Aorta (tissue), 5 donors: ENCODE measurements around the gene KCNMA1. TPM values are rescaled to one million over a fixed set of nuclear protein-coding genes. Genes with fewer than 3 reads are reported as not detected.

Experiments used
- ATAC-seq: fragments of 200-7000 bp; cut with Tn5 transposase; one replicate; pipeline ENCODE4 v1.9.1; 2022; ENCODE audit warnings: moderate library complexity; ENCODE audit not compliant: low FRiP score
- DNase-seq, 2 donors: peaks; one replicate each; pipeline ENCODE4 v3.0.0-alpha.2; 2020
- H3K27ac ChIP-seq, 2 donors: one replicate each; pipeline ENCODE4 v1.5.1; 2013; ENCODE audit warnings: low read length in 2 of 2, mild to moderate bottlenecking in 2 of 2, moderate library complexity in 2 of 2, control low read depth in 1 of 2, inconsistent platforms in 1 of 2, low read depth in 1 of 2
- H3K27me3 ChIP-seq, 2 donors: one replicate each; pipeline ENCODE4 v1.6.1; 2013; ENCODE audit warnings: control low read depth in 1 of 2, low read length in 1 of 2, mild to moderate bottlenecking in 1 of 2, moderate library complexity in 1 of 2; ENCODE audit not compliant: insufficient read depth in 2 of 2, control insufficient read depth in 1 of 2
- H3K36me3 ChIP-seq, 2 donors: one replicate each; pipeline ENCODE4 v1.6.1; 2013; ENCODE audit warnings: control low read depth in 1 of 2, low read length in 1 of 2, mild to moderate bottlenecking in 1 of 2; ENCODE audit not compliant: insufficient read depth in 2 of 2, control insufficient read depth in 1 of 2
- H3K4me1 ChIP-seq, 2 donors: one replicate each; pipeline ENCODE4 v1.6.1; 2013; ENCODE audit warnings: low read length in 2 of 2, control low read depth in 1 of 2, mild to moderate bottlenecking in 1 of 2, moderate library complexity in 1 of 2; ENCODE audit not compliant: insufficient read depth in 2 of 2, control insufficient read depth in 1 of 2
- H3K4me3 ChIP-seq, 2 donors: one replicate each; pipeline ENCODE4 v1.5.1; 2013; ENCODE audit warnings: low read length in 2 of 2, control low read depth in 1 of 2, mild to moderate bottlenecking in 1 of 2
- H3K9me3 ChIP-seq: one replicate; pipeline ENCODE4 v1.6.1; 2013; ENCODE audit warnings: mild to moderate bottlenecking, low read length; ENCODE audit not compliant: control insufficient read depth
- WGBS, 2 donors: extraction: QIAGEN DNeasy Blood & Tissue Kit; methylation state at CpG; one replicate each; pipeline ENCODE4 v1.1.7; 2013; 5-methylcytosine and 5-hydroxymethylcytosine counted together
- intact Hi-C, 2 donors: fragments of 100-400 bp; cut with DNase I; formaldehyde crosslinking; loops; one replicate each; pipeline versions ENCODE4 v1.14.2 to v1.15.0; 2022
- polyA plus RNA-seq, 2 donors: library from polyadenylated mRNA; stranded (reverse); fragments of 200-250 nt; gene quantifications; one replicate each; pipeline ENCODE4 v1.2.3, GENCODE V29; 2013
- total RNA-seq, 2 donors: library from RNA; stranded (reverse); fragmentation: NEBNext Ultra II Directional; extraction: Animal tissue kit (Norgen Biotek cat#: 25700); gene quantifications; one replicate each; pipeline ENCODE4 v1.2.1, GENCODE V29; 2021
- donor health status: healthy with polysubstance abuse.
- donor health status: Bipolar disorder and iron deficiency.
- donor health status: DM: no; HTN: no; CAD: no.
- donor health status: DM: no; HTN: no; CAD: no.
- donor health status: DM: yes; HTN: yes; CAD: no.

Gene KCNMA1
- total and polyA plus RNA-seq, 4 donors: 36.8 to 163 (median 125) TPM

GRCh38 chr10:77332256-77332655 is 305.4 kb downstream of the KCNMA1 start:
- intact Hi-C loops: no loop called here
- ATAC-seq: no peak

GRCh38 chr10:77328272-77328816 is 309.3 kb downstream of the KCNMA1 start:
- ATAC-seq (no peak), DNase-seq (no peak)
- Histone ChIP-seq H3K4me3 (no peak overlapping the region), H3K27me3 (no peaks in the 10 kb centered on the region), H3K36me3 (no peaks in the 10 kb centered on the region), H3K4me1 (peaks cover 4% of the 10 kb centered on the region in 2 donors), H3K27ac (no peak overlapping the region), H3K9me3 (no peaks in the 10 kb centered on the region)
- intact Hi-C loops: no loop called here
- WGBS, 2 donors: 73 to 74% methylated on average over 6 of the region's 6 CpGs

More at GRCh38 chr10:77332256-77332655, 305.4 kb downstream of the KCNMA1 start:
- no peak overlapping the region for H3K4me3 ChIP-seq
- peaks cover 7 to 8% of the 10 kb centered on the region in 2 donors for H3K4me1 ChIP-seq
- H3K36me3 ChIP-seq: peaks cover 0 to 4% of the 10 kb centered on the region in 2 donors
- H3K9me3 ChIP-seq: no peaks in the 10 kb centered on the region
- no peaks in the 10 kb centered on the region for H3K27me3 ChIP-seq
- no peak overlapping the region for H3K27ac ChIP-seq
- DNase-seq: no peak

GRCh38 chr10:77325233-77325537 is 312.4 kb downstream of the KCNMA1 start:
- H3K4me1 ChIP-seq: no peaks in the 10 kb centered on the region
- intact Hi-C loops: no loop called here
- no peak overlapping the region for H3K4me3 ChIP-seq
- H3K27ac ChIP-seq: no peak overlapping the region
- H3K36me3 ChIP-seq: no peaks in the 10 kb centered on the region
- ATAC-seq: no peak
- no peak for DNase-seq
- H3K27me3 ChIP-seq: no peaks in the 10 kb centered on the region
- no peaks in the 10 kb centered on the region for H3K9me3 ChIP-seq
- 85 to 93% methylated on average over 4 of the region's 4 CpGs for WGBS, 2 donors

- intact Hi-C loops: no loop called here
- no peak for ATAC-seq
- Histone ChIP-seq H3K27ac (no peak overlapping the region), H3K36me3 (no peaks in the 10 kb centered on the region), H3K9me3 (no peaks in the 10 kb centered on the region), H3K4me3 (no peak overlapping the region), H3K27me3 (no peaks in the 10 kb centered on the region), H3K4me1 (peaks cover 0 to 7% of the 10 kb centered on the region in 2 donors)
- WGBS, 2 donors: 58 to 66% methylated on average over 3 of the region's 3 CpGs
- DNase-seq: no peak
Observed at GRCh38 chr10:77321838-77322237, 315.8 kb downstream of the KCNMA1 start.

- Histone ChIP-seq H3K4me3 (no peak overlapping the region), H3K36me3 (no peaks in the 10 kb centered on the region), H3K4me1 (peaks cover 0 to 7% of the 10 kb centered on the region in 2 donors), H3K9me3 (no peaks in the 10 kb centered on the region), H3K27ac (no peak overlapping the region), H3K27me3 (no peaks in the 10 kb centered on the region)
- intact Hi-C loops: no loop called here
- 28 to 59% methylated on average over 2 of the region's 2 CpGs for WGBS, 2 donors
- DNase-seq (no peak), ATAC-seq (no peak)
Observed at GRCh38 chr10:77320971-77321471, 316.6 kb downstream of the KCNMA1 start.

GRCh38 chr10:77319557-77319956 is 318.1 kb downstream of the KCNMA1 start:
- DNase-seq (peak in 1 of 2 donors; percentile 53), ATAC-seq (peak; percentile 71)
- 31 to 32% methylated on average over 3 of the region's 3 CpGs for WGBS, 2 donors
- Histone ChIP-seq H3K4me1 (peaks cover 0 to 7% of the 10 kb centered on the region in 2 donors), H3K36me3 (no peaks in the 10 kb centered on the region), H3K9me3 (no peaks in the 10 kb centered on the region), H3K27ac (no peak overlapping the region), H3K4me3 (no peak overlapping the region), H3K27me3 (no peaks in the 10 kb centered on the region)
- intact Hi-C loops: loop anchor here in 1 of 2 donors (5.0 kb wide), 1 partner anchor 43 kb away; no protein-coding TSS in a partner anchor

GRCh38 chr10:77318739-77319138 is 318.9 kb downstream of the KCNMA1 start:
- intact Hi-C loops: loop anchor here in 1 of 2 donors (5.0 kb wide), 1 partner anchor 44 kb away; no protein-coding TSS in a partner anchor
- H3K27ac ChIP-seq: no peak overlapping the region
- no peaks in the 10 kb centered on the region for H3K36me3 ChIP-seq
- WGBS, 2 donors: 27 to 34% methylated on average over 3 of the region's 3 CpGs
- H3K27me3 ChIP-seq: no peaks in the 10 kb centered on the region
- ATAC-seq (peak; percentile 68), DNase-seq (peak in 1 of 2 donors; percentile 54)
- H3K4me3 ChIP-seq: no peak overlapping the region
- H3K4me1 ChIP-seq: peaks cover 0 to 7% of the 10 kb centered on the region in 2 donors
- H3K9me3 ChIP-seq: no peaks in the 10 kb centered on the region

- Histone ChIP-seq H3K27ac (no peak overlapping the region), H3K27me3 (no peaks in the 10 kb centered on the region), H3K9me3 (no peaks in the 10 kb centered on the region), H3K36me3 (no peaks in the 10 kb centered on the region), H3K4me3 (no peak overlapping the region), H3K4me1 (peaks cover 0 to 7% of the 10 kb centered on the region in 2 donors)
- ATAC-seq: no peak
- DNase-seq: no peak
- intact Hi-C loops: loop anchor here in 1 of 2 donors (5.0 kb wide), 1 partner anchor 45 kb away; no protein-coding TSS in a partner anchor
- 73 to 85% methylated on average over 5 of the region's 5 CpGs for WGBS, 2 donors
Observed at GRCh38 chr10:77317221-77317620, 320.4 kb downstream of the KCNMA1 start.

GRCh38 chr10:77315496-77316129 is 322.0 kb downstream of the KCNMA1 start:
- intact Hi-C loops: loop anchor here in 1 of 2 donors (5.0 kb wide), 1 partner anchor 47 kb away; no protein-coding TSS in a partner anchor
- Histone ChIP-seq H3K4me1 (peaks cover 0 to 7% of the 10 kb centered on the region in 2 donors), H3K27ac (no peak overlapping the region), H3K36me3 (no peaks in the 10 kb centered on the region), H3K27me3 (no peaks in the 10 kb centered on the region), H3K4me3 (no peak overlapping the region), H3K9me3 (no peaks in the 10 kb centered on the region)
- ATAC-seq (no peak), DNase-seq (no peak)
- WGBS, 2 donors: 97 to 100% methylated on average over 1 of the region's 1 CpG
